GM18870 (cell line): Measurements from ENCODE around the gene ERCC6L2.

Experiments used
- ATAC-seq: cut with Tn5 transposase; IDR thresholded peaks from one replicate; pipeline ENCODE4 v1.9.1; 2021; ENCODE audit warnings: moderate library complexity; ENCODE audit not compliant: unreplicated experiment

Gene ERCC6L2

DNA sequence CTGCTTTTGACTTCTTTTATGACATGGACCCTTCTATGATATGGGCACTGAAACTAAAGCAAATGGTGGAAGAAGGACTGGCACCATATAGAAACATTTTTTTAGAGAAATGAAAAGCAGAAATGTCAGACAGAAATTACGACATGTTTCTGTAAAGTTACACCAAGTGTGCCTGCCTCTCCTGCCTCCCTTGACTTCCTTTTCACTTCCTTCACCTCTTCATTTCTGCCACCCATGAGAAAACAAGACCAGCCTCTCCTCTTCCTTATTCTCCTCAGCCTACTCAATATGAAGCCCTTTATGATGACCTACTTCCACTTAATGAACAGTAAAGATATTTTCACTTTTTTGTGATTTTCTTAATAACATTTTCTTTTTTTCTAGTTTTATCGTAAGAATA, 44.5 kb downstream of the ERCC6L2 start:
- ATAC-seq = no peak

DNA sequence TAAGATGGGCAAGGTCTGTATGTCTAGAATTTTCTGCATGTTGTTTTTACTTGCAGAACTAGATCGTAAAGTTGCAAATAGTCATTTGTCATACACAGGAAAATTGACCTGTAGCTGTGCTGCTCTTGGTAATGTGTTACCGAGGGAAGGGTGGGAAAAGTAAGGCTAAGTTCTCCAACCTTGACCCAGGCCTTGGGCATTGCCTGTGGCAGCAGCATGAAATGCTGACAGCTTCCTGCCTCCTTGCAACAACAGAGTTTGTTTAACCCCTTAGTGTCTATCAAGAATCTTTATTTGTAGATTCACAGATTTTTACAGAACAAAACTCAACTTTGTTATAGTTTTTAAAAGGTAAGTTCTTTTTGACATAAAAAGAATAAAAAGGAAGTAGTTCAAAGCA, 48.3 kb downstream of the ERCC6L2 start:
- ATAC-seq = no peak

DNA sequence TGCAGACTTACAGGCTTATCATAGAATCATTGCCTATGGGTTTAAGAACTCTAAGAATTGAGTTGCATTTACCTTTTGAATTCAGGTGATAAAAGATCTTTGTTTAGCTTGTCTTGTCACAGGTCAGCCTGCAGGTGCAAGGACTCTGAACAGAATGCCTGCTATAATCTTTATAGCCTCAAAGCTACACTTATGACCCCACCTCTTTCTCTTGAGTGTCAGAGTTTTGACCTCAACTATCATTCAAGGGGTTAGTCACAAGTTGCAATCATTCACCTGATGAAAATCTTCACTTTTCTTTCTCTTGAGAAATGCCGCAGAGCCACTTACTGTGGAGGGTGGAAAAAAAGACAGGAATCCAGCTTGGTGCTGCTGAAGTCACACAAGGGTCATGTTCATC, 49.5 kb downstream of the ERCC6L2 start:
- ATAC-seq = no peak

DNA sequence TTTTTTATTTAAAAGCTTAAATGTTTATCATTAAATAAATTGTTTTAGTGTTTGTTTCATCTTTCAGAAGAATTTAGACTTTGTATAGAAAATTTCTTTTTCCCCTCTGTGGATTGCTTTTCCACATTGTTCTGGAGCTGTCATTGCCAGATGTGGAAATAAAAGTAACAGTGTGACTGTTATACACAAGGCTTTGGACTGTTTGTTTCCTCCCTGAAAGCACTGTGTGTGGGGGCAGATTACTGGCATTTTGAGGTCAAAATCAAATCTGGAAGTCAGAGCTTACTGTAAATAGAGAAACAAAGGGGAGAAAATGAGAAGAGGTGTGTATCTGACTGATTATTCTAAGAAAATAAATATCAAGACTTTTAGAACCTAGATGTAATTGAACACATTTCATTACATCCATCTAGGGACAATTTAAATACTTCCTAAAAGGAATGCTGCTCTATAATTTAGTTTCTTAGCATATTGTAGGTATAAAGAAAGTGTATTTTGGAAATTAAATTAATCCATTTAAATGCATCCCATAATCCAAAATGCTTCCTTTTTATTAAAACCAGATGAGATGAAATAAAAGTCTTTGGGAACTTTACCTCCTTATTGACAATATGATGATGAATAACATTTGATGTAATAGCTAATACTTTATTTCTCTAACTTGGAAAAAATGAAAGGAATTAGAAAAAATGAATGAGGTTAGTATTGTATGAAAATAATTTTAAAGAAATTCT, 51.9 kb downstream of the ERCC6L2 start:
- no peak for ATAC-seq

DNA sequence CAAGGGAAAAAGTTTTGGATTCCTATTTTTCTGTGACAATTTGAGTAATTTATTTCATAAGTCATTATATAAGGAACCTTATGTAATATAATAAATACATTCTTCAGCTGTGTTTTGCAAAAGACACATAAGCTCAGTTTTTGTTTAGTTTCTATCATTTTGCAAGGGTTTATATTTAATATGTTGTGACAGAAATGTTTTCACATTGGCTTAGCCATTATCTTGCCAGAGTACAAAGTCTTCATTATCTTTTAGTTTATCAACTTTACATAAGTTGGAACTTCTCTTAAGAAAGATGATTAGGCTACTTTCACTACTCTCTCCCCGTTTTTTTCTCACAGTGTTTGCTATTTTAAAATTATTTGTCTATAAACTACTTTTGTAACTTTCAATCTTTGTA, 54.8 kb downstream of the ERCC6L2 start:
- ATAC-seq = no peak

DNA sequence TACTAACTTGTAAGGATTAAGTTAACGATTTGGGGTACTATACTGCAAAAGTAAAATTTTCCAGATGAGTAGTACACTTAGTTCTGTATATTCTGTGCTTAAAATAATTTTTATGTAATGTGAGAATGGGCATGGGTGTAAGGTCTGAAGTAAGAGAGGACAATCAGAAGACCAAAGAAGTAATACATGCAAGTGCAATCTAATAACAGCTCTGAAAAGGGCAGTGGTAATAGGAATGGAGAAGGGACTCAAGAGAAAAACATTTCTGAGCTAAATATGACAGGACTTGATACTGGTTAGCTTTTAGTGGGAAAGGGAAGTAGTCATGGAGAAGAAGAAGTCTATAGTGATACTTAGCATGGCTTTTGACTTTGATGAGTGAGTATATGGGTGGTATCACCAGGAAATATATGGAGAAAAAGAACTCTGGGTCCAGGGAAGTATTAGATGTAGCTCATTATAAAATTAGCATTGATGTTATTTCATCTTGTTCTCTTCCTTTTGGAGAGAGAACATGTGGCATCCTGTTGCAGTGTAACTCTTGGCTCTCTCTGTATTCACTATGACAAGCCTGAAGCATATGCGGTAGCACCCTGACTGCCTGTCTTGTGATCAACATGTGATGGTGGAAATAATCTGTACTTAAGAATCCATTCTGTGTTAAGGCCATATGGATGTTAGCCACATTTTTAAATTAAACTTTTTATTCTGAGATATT, 60.5 kb downstream of the ERCC6L2 start:
- ATAC-seq = no peak

DNA sequence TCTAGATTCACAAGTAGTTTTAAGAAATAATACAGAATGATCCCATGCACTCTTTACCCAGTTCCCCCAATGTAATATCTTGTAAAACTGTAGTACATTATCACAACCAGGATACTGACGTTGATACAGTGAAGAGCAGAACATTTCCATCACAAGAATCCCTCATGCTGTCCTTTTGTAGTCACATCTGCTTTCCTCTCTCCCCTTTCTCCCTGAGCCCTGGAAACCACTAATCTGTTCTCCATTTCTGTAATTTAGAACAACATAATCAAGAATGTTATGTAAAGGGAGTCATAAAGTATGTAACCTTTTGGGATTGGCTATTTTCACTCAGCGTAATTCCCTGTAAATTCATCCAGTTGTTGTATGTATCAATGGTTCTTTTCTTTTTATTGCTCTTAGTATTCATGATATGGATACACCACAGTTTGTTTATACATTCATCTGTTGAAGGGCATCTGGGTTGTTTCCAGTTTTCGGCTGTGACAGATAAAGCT, 61.1 kb downstream of the ERCC6L2 start:
- ATAC-seq = no peak

DNA sequence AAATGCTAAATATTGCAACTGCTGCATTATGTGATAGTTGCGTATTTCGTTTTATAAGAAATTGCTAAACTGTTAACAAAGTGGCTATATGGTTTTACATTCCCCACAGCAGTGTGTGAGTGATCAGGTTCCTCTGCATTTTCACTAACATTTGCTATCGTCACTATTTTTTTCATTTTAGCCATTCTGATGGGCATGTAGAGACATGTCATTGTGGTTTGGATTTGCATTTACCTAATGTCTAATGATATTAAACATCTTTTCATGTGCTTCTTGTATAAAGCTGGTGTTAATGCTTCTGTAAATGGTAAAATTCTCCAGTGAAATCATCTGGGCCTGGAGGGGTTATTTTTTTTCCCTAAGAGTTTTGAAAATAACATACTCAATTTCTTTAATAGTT, 61.6 kb downstream of the ERCC6L2 start:
- no peak for ATAC-seq

DNA sequence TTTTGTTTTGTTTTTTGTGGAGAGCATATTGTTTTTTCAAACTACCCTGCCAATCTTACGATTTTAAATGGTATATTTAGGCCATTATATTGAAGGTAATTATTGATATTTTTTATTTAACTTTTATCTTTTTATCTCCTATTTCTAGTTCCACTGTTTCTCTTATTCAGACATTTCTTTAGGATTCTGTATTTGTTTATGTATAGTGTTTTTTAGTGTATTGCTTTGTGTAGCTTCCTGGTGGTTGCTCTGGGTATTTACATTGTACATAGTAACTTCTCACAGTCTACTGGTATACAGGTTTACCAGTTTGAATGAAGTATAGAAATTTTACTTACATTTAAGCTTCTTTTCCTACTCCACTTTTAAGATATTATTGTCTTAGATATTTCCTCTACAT, 63.2 kb downstream of the ERCC6L2 start:
- no peak for ATAC-seq

DNA sequence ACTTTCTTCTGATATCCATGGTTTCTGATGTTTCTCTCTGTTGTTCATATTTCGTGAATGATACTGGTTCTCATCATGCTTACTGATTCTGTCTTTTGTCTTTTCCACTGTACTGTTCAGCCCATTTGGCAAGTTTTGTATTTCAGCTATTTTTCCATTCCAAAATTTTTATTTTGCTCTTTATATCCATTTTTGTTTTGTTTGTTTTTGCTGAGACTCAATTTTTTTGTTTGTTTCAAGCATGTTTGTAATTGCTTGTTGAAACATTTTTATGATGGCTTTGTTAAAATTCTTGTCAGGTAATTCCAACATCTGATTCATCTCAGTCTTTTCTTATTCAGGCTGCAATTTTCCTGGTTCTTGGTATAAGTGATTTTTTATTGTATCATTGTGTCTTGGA, 64.0 kb downstream of the ERCC6L2 start:
- ATAC-seq = no peak

DNA sequence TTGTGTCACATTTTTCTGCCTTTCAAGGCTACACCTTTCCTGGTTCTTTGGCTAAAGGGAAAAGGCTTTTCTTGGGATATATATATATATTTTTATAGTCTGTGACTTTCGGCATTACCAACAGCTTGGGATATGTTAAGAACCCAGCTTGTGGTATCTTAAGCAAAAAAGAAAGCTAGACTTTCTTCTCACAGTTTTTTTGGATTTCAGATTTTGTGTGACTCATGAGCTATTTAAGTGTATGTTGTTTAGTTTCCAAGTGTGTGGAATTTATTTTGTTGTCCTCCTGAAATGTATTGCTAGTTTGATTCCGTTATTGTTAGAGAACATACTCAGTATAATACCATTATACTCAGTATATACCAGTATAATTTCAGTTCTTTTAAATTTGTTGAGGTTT, 64.8 kb downstream of the ERCC6L2 start:
- no peak for ATAC-seq

DNA sequence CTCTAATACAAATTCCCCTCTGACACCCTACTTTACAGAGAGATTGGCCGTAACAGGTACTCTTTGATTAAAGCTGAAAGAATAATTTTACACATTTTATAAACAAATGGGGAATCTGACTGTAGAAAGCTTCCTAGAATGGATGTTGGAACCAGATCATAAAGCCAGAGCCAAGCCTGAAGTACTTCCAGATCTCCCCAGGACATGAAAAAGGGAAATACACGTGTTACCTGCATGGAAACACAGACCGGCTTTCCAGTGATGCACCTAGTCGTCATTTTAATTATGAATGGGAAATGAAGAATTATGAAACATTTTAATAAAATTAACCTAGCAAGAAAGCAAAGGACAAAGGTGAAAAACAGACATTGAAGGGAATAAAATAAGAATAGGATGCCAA, 66.5 kb downstream of the ERCC6L2 start:
- no peak for ATAC-seq

DNA sequence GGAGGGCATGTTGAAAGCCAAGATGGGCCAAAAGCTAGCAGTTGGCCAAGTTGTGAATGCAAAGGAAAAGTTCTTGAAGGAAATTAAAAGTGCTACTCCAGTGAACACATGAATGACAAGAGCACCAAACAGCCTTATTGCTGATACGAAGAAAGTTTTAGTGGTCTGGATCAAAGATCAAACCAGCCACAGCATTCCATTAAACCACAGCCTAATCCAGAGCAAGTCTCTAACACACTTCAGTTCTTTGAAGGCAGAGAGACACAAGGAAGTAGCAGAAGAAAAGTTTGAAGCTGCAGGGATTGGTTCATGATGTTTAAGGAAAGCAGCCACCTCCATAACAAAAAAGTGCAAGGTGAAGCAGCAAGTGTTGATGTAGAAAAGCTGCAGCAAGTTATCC, 71.6 kb downstream of the ERCC6L2 start:
- no peak for ATAC-seq

DNA sequence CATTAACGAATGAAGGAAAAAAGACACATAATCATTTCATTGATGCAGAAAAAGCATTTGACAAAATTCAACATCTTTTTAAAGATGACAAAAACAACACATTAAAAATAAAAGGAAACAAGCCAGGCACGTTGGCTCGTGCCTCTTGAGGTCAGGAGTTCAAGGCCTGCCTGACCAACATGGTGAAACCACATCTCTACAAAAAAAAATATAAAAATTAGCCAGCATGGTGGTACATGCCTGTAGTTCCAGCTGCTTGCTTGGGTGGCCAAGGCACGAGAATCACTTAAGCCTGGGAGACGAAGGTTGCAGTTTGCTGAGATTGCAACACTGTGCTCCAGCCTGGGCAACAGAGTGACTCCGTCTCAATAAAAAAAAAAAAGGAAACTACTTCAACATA, 77.0 kb downstream of the ERCC6L2 start:
- no peak for ATAC-seq

DNA sequence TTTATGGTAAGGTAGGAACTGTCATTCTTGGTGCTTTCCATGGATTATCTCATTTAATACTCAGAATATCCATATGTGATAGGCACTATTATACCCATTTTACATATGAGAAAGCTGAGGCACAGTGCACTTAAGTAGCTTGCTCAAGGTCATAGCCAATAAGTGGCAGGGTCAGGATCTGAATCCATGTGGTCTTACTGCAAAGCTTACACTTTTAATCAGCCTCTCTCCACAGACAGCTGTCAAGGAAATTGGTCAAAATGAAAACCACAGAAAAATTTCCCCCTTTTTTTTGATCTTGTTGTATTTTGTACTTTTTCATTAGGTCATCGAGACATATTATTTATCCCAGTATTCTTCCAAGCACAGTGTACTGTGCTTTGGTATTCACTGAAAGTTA, 78.5 kb downstream of the ERCC6L2 start:
- no peak for ATAC-seq

DNA sequence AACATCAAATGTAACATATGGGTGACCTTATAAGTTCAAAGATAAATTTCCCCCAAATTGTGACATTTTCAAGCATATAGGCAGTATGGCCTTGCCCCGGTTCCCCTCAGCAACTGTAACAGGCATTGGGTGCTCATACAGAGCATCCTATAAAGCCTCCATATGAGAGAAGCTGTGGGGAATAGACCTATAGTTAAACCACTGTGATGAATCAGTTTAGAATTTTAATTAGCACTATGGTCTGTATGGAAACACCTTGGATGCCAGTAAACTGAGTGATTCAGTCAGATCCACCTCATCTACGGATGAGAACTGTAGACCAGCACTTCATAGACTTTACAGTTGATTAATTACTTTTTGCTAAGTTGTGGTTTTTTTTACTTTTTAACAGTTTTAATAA, 79.4 kb downstream of the ERCC6L2 start:
- ATAC-seq = no peak

DNA sequence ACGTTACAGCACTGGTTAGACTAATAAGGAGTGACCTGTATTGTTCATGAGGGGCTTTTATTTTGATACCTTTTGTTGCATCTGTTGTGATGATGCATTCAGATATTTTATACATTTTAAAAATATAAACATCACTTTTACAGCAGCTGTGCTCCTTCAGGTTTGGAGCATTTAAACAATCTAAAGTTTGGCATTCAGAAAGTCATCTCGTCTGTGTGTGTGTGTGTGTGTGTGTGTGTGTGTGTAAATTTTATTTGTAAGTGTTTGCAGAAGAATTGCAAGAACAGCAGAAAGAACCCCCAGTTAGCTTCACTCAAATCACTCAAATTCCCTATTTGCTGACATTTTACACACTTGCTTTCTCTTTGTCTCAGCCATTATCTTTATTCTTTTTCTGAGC, 87.4 kb downstream of the ERCC6L2 start:
- no peak for ATAC-seq

DNA sequence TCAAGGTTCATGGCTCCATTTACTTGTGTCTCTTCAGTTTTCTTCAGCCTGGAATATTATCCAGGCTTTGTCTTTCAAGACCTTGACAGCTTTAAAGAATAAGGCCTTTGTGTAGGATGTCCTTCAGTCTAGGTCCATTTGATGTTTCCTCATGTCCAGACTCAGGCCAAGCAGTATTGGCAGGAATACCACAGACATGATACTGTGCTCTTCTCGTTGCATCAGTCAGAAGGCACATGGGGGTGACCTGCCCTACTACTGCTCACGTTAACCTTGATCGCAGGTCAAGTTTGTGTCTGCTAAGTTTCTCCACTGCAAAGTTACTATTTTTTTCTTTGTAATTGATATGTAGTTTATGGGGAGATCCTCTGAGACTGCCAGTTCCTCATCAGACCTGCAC, 88.2 kb downstream of the ERCC6L2 start:
- ATAC-seq = no peak

DNA sequence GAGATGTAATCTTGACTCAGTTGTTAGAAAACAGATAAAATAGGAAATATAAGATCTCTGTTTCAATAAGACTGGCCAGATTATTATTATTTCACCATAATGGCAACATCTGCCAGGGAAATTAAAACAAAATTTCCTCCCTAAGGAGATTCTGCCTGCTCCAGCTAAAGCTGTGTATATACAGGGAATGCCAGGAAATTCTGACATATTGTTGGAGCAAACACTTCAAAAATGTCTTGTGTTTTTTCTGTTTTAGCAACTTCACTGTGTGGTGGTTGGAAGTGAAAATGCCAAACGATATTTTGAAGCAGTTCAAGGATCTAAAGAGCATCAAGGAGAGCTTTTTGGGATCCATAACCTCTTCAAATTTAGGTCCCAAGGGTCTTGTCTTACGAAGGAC, 90.8 kb downstream of the ERCC6L2 start:
- ATAC-seq = no peak

DNA sequence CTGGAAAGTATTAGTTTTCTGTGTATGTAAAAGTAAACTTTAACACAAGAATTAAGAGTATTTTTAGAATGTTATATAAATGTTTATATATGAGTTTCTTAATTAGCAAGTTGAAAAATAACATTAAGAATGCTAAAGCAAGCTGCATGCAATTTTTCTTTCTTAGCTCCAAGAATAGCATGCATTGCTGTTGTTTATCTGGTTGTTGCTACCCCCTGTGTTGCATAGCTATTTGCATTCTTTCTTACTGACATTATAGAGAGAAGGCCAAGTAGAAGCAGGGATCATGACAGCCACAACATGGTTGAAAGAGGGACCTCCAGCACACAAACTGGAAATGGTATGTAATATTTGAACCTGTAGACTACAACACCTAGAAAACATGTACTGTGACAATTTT, 94.8 kb downstream of the ERCC6L2 start:
- ATAC-seq = no peak

DNA sequence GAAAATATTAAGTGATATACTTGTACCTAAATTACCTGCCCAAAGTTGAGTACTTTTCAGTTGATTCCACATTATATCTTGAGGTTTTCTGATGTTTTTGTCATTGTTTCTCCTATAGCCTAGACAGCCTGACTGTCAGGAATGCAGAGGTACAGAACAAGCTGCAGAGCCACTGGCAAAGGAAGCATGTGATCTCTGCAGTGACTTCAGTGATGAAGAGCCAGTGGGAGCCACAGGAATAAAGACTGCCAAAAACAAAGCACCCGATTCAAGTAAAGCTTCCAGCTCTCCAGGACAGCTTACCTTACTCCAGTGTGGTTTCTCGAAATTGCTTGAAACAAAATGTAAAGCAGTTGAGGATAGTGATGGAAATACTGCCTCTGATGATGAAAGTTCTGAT, 96.3 kb downstream of the ERCC6L2 start:
- ATAC-seq = no peak

DNA sequence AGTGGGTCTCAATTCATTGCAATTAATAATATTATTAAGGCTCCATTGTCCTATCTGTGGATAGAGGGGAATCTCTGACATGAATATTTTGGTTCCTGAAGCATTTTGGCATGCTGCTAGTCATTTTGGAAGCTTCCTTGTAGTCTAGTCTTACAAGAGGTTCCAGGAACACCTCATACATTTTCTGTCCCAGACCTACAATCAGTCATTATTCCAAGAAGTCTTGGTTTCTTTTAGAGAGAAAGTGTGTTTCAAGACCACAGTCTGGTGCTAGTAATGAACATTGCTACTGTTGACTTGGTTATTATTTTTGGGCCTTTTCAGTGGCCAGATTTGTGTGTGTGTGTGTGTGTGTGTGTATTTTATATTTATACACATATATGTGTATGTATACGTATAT, 98.9 kb downstream of the ERCC6L2 start:
- no peak for ATAC-seq

DNA sequence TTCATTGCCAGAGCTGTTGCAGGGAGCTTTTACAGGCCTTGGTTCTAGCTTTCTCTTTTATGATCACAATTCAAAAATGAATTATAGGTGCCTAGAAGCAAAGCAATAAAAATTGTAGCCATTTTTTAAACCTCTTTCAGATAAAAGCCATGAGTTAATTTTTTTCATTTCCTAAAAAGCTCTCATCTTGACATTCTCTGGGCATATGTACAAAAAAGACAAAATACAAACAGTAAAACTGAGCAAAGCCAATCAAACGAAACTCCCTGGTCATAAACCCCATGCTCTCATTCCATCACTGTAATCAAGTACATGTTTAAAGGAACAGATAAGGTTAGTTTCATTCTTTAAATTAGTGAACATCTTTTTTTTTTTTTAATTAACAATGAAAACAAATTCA, 101.9 kb downstream of the ERCC6L2 start:
- no peak for ATAC-seq
